Retinal pigment epithelial cell (primary cell): ENCODE data around the gene RFXANK.
"Not testable (repeated sequence)": the region's sequence is repeated elsewhere in the genome, so short reads cannot be mapped to it uniquely, and the experiment has no call there.

Experiments used
- DNase-seq: peaks from one replicate; pipeline ENCODE4 v3.0.0-alpha.2; 2010; ENCODE audit warnings: low read depth
- H3K4me3 ChIP-seq: 2 replicates; pipeline ENCODE4 v1.5.1; 2011; ENCODE audit warnings: mild to moderate bottlenecking, low read length, control low read depth, moderate library complexity
- CTCF ChIP-seq: conservative IDR thresholded peaks from 2 replicates; pipeline ENCODE4 v1.5.1; 2011; ENCODE audit warnings: low read depth, low read length, control low read depth, inconsistent platforms

Gene RFXANK

GRCh38 chr19:19170873-19171672, 21.0 kb upstream of the RFXANK start:
- DNase-seq: no peak
- no peak overlapping the region for H3K4me3 ChIP-seq
- no peak for TF ChIP-seq CTCF

- H3K4me3 ChIP-seq: no peak overlapping the region
- no peak for DNase-seq
Observed at GRCh38 chr19:19171821-19172532, 20.1 kb upstream of the RFXANK start.

GRCh38 chr19:19173243-19173642, 18.8 kb upstream of the RFXANK start:
- H3K4me3 ChIP-seq, DNase-seq: not testable (repeated sequence)

More at GRCh38 chr19:19171821-19172532, 20.1 kb upstream of the RFXANK start:
- TF ChIP-seq CTCF: no peak

GRCh38 chr19:19176950-19177349, 15.1 kb upstream of the RFXANK start:
- H3K4me3 ChIP-seq: no peak overlapping the region
- no peak for DNase-seq
- TF ChIP-seq CTCF: no peak

GRCh38 chr19:19179548-19180441, 12.3 kb upstream of the RFXANK start:
- H3K4me3 ChIP-seq: no peak overlapping the region
- no peak for TF ChIP-seq CTCF
- DNase-seq: no peak

GRCh38 chr19:19181488-19181998, 10.5 kb upstream of the RFXANK start:
- TF ChIP-seq CTCF: no peak
- DNase-seq: no peak
- no peak overlapping the region for H3K4me3 ChIP-seq
